Gastrocnemius medialis (tissue), 4 donors: Measurements from ENCODE around the gene TBX5. TPM values are rescaled to one million over a fixed set of nuclear protein-coding genes. Genes with fewer than 3 reads are reported as not detected.

Experiments used
- ATAC-seq, 2 donors: fragments of 150-250 bp; one replicate each; pipeline ENCODE4 v1.9.1; 2016
- DNase-seq, 2 donors: peaks; one replicate each; pipeline ENCODE4 v3.0.0-alpha.2; 2019
- H3K27ac ChIP-seq, 4 donors: fragments of 200-600 bp; sonication (generic); 1 replicate in 1 of 4; 2 replicates in 3 of 4; pipeline ENCODE4 v1.5.1; 2016 to 2018; ENCODE audit warnings: mild to moderate bottlenecking in 2 of 4, moderate library complexity in 1 of 4
- H3K27me3 ChIP-seq, 3 donors: fragments of 200-600 bp; sonication (generic) in 2 of 3; 1 replicate in 1 of 3; 2 replicates in 2 of 3; pipeline versions ENCODE4 v1.5.1 to v1.6.0; 2016 to 2019; ENCODE audit warnings: mild to moderate bottlenecking in 1 of 3, moderate library complexity in 1 of 3
- H3K36me3 ChIP-seq, 2 donors: fragments of 200-600 bp; sonication (generic) in 1 of 2; one replicate each; pipeline ENCODE4 v1.5.1; 2017 to 2018
- H3K4me1 ChIP-seq, 2 donors: fragments of 200-600 bp; sonication (generic) in 1 of 2; one replicate each; pipeline ENCODE4 v1.5.1; 2016 to 2017; ENCODE audit warnings: mild to moderate bottlenecking in 2 of 2
- H3K4me3 ChIP-seq, 4 donors: fragments of 200-600 bp; sonication (generic) in 3 of 4; 1 replicate in 1 of 4; 2 replicates in 3 of 4; pipeline ENCODE4 v1.5.1; 2016 to 2019; ENCODE audit warnings: mild to moderate bottlenecking in 2 of 4
- H3K9me3 ChIP-seq, 3 donors: fragments of 200-600 bp; sonication (generic) in 2 of 3; 1 replicate in 1 of 3; 2 replicates in 2 of 3; pipeline ENCODE4 v1.5.1; 2016 to 2019
- CTCF ChIP-seq, 5 experiments: fragments of 450-650 bp in 3 of 5; fragments of 200-600 bp in 2 of 5; sonication (generic) in 2 of 5; IDR thresholded peaks in 4 of 5; conservative IDR thresholded peaks in 1 of 5; 1 replicate in 4 of 5; 2 replicates in 1 of 5; pipeline ENCODE4 v1.5.1; 2016 to 2019; ENCODE audit warnings: antibody characterized with exemption in 5 of 5, mild to moderate bottlenecking in 3 of 5, moderate library complexity in 3 of 5
- POLR2A ChIP-seq, 2 donors: fragments of 450-650 bp; IDR thresholded peaks; one replicate each; pipeline ENCODE4 v1.6.1; 2017; ENCODE audit warnings: antibody characterized with exemption in 2 of 2, mild to moderate bottlenecking in 2 of 2, moderate library complexity in 2 of 2
- in situ Hi-C, 4 donors: fragments of 200-750 bp; cut with MboI; loops; one replicate each; pipeline versions ENCODE4 v1.15.0 to v1.8.0; 2017; ENCODE audit warnings: low sequenced_read_pairs in 4 of 4
- intact Hi-C: fragments of 100-400 bp; cut with DNase I; formaldehyde crosslinking; loops from one replicate; pipeline ENCODE4 v1.15.1; 2023; ENCODE audit warnings: low total_unique reads
- total RNA-seq, 4 donors: library from RNA; depleted of rRNA; stranded (reverse); fragments of >200 nt; gene quantifications; one replicate each; pipeline versions ENCODE4 v1.1.0 to v1.2.3, GENCODE V29; 2016

Gene TBX5
- total RNA-seq, 4 donors from 2014 or later: not detected

- intact Hi-C loops (no loop called here), in situ Hi-C loops (no loop called here)
- no peaks in the 10 kb centered on the region for H3K4me1 ChIP-seq
- H3K27ac ChIP-seq: no peak overlapping the region
- H3K9me3 ChIP-seq: no peaks in the 10 kb centered on the region
- no peaks in the 10 kb centered on the region for H3K27me3 ChIP-seq
- H3K36me3 ChIP-seq: no peaks in the 10 kb centered on the region
- ATAC-seq: no peak
- no peak for DNase-seq
- no peak overlapping the region for H3K4me3 ChIP-seq
- no peak for TF ChIP-seq POLR2A (IDR thresholded peaks at IDR 0.05)
- TF ChIP-seq CTCF (IDR thresholded peaks at IDR 0.05 in 4 of 5, conservative IDR thresholded peaks at IDR 0.05 in 1 of 5): no peak
Observed at GRCh38 chr12:114343585-114344302, 62.2 kb downstream of the TBX5 start.

GRCh38 chr12:114342656-114343055 is 63.3 kb downstream of the TBX5 start:
- Histone ChIP-seq H3K36me3 (no peaks in the 10 kb centered on the region), H3K4me1 (no peaks in the 10 kb centered on the region), H3K4me3 (no peak overlapping the region), H3K9me3 (no peaks in the 10 kb centered on the region), H3K27ac (no peak overlapping the region), H3K27me3 (no peaks in the 10 kb centered on the region)
- in situ Hi-C loops: no loop called here
- TF ChIP-seq CTCF (IDR thresholded peaks at IDR 0.05 in 4 of 5, conservative IDR thresholded peaks at IDR 0.05 in 1 of 5) (no peak), POLR2A (IDR thresholded peaks at IDR 0.05) (no peak)
- ATAC-seq (no peak), DNase-seq (no peak)
- intact Hi-C loops: no loop called here

GRCh38 chr12:114341635-114342034 is 64.3 kb downstream of the TBX5 start:
- intact Hi-C loops: no loop called here
- Histone ChIP-seq H3K4me1 (no peaks in the 10 kb centered on the region), H3K36me3 (no peaks in the 10 kb centered on the region), H3K27me3 (no peaks in the 10 kb centered on the region), H3K4me3 (no peak overlapping the region), H3K9me3 (no peaks in the 10 kb centered on the region), H3K27ac (no peak overlapping the region)
- DNase-seq (no peak), ATAC-seq (no peak)
- in situ Hi-C loops: no loop called here
- TF ChIP-seq POLR2A (IDR thresholded peaks at IDR 0.05) (no peak), CTCF (IDR thresholded peaks at IDR 0.05 in 4 of 5, conservative IDR thresholded peaks at IDR 0.05 in 1 of 5) (no peak)

- Histone ChIP-seq H3K27ac (no peak overlapping the region), H3K27me3 (no peaks in the 10 kb centered on the region), H3K4me3 (no peak overlapping the region), H3K9me3 (no peaks in the 10 kb centered on the region), H3K36me3 (no peaks in the 10 kb centered on the region), H3K4me1 (no peaks in the 10 kb centered on the region)
- intact Hi-C loops: no loop called here
- no peak for DNase-seq
- in situ Hi-C loops: no loop called here
- TF ChIP-seq POLR2A (IDR thresholded peaks at IDR 0.05): no peak
- TF ChIP-seq CTCF (IDR thresholded peaks at IDR 0.05 in 4 of 5, conservative IDR thresholded peaks at IDR 0.05 in 1 of 5): no peak
- no peak for ATAC-seq
Observed at GRCh38 chr12:114340231-114340630, 65.7 kb downstream of the TBX5 start.

- no peak overlapping the region for H3K4me3 ChIP-seq
- no peak overlapping the region for H3K27ac ChIP-seq
- intact Hi-C loops (no loop called here), in situ Hi-C loops (no loop called here)
- H3K36me3 ChIP-seq: no peaks in the 10 kb centered on the region
- ATAC-seq: no peak
- TF ChIP-seq CTCF (IDR thresholded peaks at IDR 0.05 in 4 of 5, conservative IDR thresholded peaks at IDR 0.05 in 1 of 5) (no peak), POLR2A (IDR thresholded peaks at IDR 0.05) (no peak)
- no peaks in the 10 kb centered on the region for H3K4me1 ChIP-seq
- DNase-seq: no peak
- no peaks in the 10 kb centered on the region for H3K27me3 ChIP-seq
- no peaks in the 10 kb centered on the region for H3K9me3 ChIP-seq
Observed at GRCh38 chr12:114339626-114340025, 66.3 kb downstream of the TBX5 start.
